Large intestine (tissue), 3 donors: ENCODE data around the gene SMAGP. TPM values are rescaled to one million over a fixed set of nuclear protein-coding genes. Genes with fewer than 3 reads are reported as not detected.
A peak's percentile ranks its signal among the peaks of the same experiment; 100 is the strongest.
"Not testable (repeated sequence)": the region's sequence is repeated elsewhere in the genome, so short reads cannot be mapped to it uniquely, and the experiment has no call there.

Experiments
- DNase-seq, 2 donors: peaks; one replicate each; pipeline versions ENCODE4 v3.0.0 to v3.0.0-alpha.2; 2013
- H3K27ac ChIP-seq: one replicate; pipeline ENCODE4 v1.5.1; 2013; ENCODE audit warnings: low read length
- H3K27me3 ChIP-seq: 2 replicates; pipeline ENCODE4 v1.6.1; 2013; ENCODE audit warnings: low read length; ENCODE audit not compliant: control insufficient read depth, insufficient read depth
- H3K36me3 ChIP-seq: 2 replicates; pipeline ENCODE4 v1.6.1; 2013; ENCODE audit warnings: low read length; ENCODE audit not compliant: control insufficient read depth, insufficient read depth
- H3K4me1 ChIP-seq: one replicate; pipeline ENCODE4 v1.6.1; 2013; ENCODE audit warnings: low read length; ENCODE audit not compliant: control insufficient read depth, insufficient read depth
- H3K4me3 ChIP-seq: one replicate; pipeline ENCODE4 v1.5.1; 2013; ENCODE audit warnings: low read length
- H3K9me3 ChIP-seq: one replicate; pipeline ENCODE4 v1.6.1; 2013; ENCODE audit warnings: mild to moderate bottlenecking, low read depth, low read length, moderate library complexity; ENCODE audit not compliant: control insufficient read depth
- WGBS: methylation state at CpG from one replicate; pipeline ENCODE4 v1.1.5; 2013; ENCODE audit warnings: low lambda C conversion rate; ENCODE audit not compliant: insufficient coverage; 5-methylcytosine and 5-hydroxymethylcytosine counted together
- polyA plus RNA-seq: library from polyadenylated mRNA; unstranded; fragments of 120-200 nt; gene quantifications from one replicate; pipeline ENCODE4 v1.2.1, GENCODE V29; 2013

The SMAGP gene
- polyA plus RNA-seq, 1 donor, result 25.3 TPM

DNA sequence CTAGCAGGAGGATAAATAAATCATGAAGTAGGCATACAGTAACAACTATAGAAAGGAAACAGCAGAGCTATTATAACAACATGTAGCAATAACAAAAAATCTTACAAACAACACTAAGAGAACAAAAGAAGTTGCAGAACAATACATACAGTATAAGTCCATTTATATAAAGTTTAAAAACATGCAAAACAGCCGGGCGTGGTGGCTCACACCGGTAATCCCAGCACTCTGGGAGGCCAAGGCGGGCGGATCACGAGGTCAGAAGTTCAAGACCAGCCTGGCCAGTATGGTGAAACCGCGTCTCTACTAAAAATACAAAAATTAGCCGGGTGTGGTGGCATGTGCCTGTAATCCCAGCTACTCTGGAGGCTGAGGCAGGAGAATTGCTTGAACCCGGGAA, 23.9 kb upstream of the SMAGP start:
- not testable (repeated sequence) for H3K27me3 ChIP-seq, H3K9me3 ChIP-seq, DNase-seq, H3K4me3 ChIP-seq, H3K4me1 ChIP-seq, H3K36me3 ChIP-seq, H3K27ac ChIP-seq
- WGBS, result no CpG with 5 or more reads among the region's 10 CpGs

DNA sequence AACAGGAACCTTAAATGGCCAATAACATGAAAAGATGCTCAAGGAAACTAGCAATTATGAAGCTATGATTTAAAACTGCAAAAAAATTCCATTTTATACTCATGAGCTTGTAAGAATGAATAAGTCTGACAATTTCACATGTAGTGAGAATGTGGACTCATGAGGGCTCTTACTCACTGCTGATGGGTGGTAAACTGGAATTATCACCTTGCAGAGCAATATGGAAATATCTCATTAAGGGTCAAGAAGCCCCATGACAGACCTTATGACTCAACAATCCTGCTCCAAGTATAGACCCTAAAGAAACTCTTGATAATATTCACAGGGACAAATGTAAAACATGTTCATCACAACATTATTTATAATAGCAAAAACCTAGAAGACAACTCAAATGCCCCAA, 23.5 kb upstream of the SMAGP start:
- Histone ChIP-seq H3K27ac (no peak overlapping the region), H3K4me1 (no peaks in the 10 kb centered on the region), H3K4me3 (no peak overlapping the region), H3K36me3 (no peaks in the 10 kb centered on the region), H3K9me3 (no peaks in the 10 kb centered on the region), H3K27me3 (no peaks in the 10 kb centered on the region)
- DNase-seq, result no peak

DNA sequence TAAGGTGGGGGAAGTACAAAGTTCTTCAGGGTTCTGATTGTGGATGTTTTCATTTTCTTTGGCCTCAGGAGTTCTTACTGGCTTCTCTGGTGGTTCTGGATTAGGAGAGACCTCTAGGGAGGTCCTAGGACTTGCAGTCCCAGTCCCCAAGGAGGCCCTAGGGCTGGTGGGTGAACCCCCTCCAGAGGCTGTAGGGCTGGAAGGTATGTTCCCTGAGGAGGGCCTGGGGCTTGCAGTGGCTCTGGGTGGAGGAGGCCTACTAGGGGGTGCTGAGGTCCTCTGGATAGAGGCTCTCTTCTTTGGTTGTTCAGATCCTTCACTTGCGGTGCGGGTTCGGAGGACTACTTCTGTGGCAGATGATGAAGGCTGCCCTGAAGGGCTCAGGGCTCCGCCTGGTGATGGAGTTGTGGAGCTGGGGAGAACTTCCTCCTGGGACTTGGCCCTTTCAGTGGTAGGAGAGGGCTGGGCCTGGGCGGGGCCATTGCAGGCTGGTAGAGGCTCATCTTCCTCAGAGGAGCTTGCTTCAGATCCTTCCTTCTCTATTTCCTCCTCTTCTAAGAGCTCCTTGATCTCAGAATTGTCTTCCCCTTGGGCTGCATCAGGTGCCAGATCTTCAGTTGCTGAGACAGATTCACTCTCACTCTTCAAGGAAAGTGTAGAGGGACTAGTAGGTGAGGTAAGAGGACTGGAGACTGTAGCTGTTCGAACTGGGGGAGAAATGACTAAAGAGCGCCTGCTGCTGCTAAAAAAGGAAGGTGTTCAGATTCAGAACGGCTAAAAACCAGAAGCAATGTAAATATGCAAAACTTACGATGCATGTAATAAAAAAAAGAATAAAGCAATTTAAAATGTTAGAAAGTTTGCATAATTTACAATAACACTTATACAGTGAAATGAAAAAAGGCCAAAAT, 21.6 kb upstream of the SMAGP start:
- not testable (repeated sequence) for H3K27ac ChIP-seq, H3K4me3 ChIP-seq, H3K27me3 ChIP-seq, H3K36me3 ChIP-seq, H3K4me1 ChIP-seq, H3K9me3 ChIP-seq
- 86% methylated on average over 4 of the region's 9 CpGs for WGBS
- DNase-seq, result peak in 1 of 2 donors; percentile 19

GRCh38 chr12:51285843-51286242, 15.6 kb upstream of the SMAGP start:
- no peak overlapping the region for H3K27ac ChIP-seq
- no peak overlapping the region for H3K4me3 ChIP-seq
- no CpG with 5 or more reads among the region's 1 CpG for WGBS
- H3K4me1 ChIP-seq, result no peaks in the 10 kb centered on the region
- no peaks in the 10 kb centered on the region for H3K9me3 ChIP-seq
- no peak for DNase-seq
- no peaks in the 10 kb centered on the region for H3K36me3 ChIP-seq
- no peaks in the 10 kb centered on the region for H3K27me3 ChIP-seq

DNA sequence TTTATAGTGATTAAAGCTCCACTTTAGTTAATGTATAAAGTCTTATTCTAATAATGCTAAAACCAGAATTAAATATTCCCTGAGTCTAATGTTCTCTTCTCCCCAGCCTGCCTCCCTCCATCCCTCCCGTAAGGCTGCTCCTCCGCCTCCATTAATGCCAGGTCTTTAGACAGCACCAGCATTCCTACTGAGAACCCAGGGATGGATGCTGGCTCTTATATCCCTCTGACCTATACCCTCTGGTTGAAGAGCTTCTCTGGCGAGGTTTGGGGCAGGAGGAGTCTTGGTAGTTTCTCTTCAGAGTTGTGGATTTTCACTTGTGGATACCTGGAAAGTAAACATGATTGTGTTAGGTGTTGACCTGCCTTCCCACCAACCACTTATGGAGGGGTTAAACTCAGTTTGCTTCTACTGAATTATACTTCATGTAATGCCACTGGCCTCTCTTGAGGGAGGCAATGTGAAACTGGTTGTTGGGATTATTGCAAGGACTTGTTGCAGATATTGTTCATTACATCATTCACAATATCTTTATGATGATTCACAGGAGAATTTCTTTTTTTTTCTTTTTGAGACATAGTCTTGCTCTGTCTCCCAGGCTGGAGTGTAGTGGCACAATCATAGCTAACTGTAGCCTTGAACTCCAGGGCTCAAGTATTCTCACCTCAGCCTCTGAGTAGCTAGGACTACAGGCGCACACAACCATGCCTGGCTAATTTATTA, 11.1 kb upstream of the SMAGP start:
- DNase-seq, result no peak
- Histone ChIP-seq H3K36me3 (no peaks in the 10 kb centered on the region), H3K4me3 (no peak overlapping the region), H3K9me3 (no peaks in the 10 kb centered on the region), H3K4me1 (no peaks in the 10 kb centered on the region), H3K27ac (no peak overlapping the region), H3K27me3 (no peaks in the 10 kb centered on the region)
- no CpG with 5 or more reads among the region's 4 CpGs for WGBS

DNA sequence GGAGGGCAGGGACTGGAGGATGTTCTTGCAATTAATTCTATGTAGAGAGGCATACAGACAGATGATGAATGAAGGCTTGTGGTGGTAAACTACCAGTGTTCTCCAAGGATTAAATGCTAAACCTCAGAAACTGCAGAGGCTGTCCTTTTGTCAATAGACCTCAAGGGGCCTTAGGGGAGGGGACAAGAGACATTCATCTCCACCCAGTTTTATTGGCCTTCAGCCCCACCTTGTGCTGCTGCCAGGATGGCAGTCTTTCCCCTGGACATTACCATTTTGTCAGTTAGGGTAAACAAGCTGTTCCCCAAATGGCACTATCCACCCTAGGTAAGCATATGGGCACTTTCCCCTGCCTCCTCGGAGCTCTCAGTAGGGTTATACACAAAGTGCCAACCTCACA, 4.9 kb upstream of the SMAGP start:
- no CpG with 5 or more reads among the region's 1 CpG for WGBS
- H3K4me1 ChIP-seq, result peaks cover 14% of the 10 kb centered on the region
- no peak overlapping the region for H3K4me3 ChIP-seq
- no peaks in the 10 kb centered on the region for H3K27me3 ChIP-seq
- H3K9me3 ChIP-seq, result no peaks in the 10 kb centered on the region
- H3K36me3 ChIP-seq, result no peaks in the 10 kb centered on the region
- H3K27ac ChIP-seq, result no peak overlapping the region
- DNase-seq, result peak; percentile 19 to 57

DNA sequence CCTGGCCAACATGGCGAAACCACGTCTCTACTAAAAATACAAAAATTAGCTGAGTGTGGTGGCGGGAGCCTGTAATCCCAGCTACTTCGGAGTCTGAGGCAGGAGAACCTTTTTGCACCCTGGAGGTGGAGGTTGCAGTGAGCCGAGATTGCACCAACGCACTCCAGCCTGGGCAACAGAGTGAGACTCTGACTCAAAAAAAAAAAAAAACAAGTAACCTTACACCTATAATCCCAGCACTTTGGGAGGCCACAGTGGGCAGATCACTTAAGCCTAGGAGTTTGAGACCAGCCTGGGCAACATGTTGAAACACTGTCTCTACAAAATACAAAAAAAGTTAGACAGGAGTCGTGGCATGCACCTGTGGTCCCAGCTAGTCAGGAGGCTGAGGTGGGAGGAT, 2.6 kb upstream of the SMAGP start:
- not testable (repeated sequence) for H3K4me3 ChIP-seq, H3K27ac ChIP-seq, H3K36me3 ChIP-seq, H3K9me3 ChIP-seq, DNase-seq, H3K27me3 ChIP-seq
- no CpG with 5 or more reads among the region's 7 CpGs for WGBS
- peaks cover 14% of the 10 kb centered on the region for H3K4me1 ChIP-seq

GRCh38 chr12:51270951-51271518, 820 bp upstream of the SMAGP start:
- peaks cover 2% of the 10 kb centered on the region for H3K27me3 ChIP-seq

DNA sequence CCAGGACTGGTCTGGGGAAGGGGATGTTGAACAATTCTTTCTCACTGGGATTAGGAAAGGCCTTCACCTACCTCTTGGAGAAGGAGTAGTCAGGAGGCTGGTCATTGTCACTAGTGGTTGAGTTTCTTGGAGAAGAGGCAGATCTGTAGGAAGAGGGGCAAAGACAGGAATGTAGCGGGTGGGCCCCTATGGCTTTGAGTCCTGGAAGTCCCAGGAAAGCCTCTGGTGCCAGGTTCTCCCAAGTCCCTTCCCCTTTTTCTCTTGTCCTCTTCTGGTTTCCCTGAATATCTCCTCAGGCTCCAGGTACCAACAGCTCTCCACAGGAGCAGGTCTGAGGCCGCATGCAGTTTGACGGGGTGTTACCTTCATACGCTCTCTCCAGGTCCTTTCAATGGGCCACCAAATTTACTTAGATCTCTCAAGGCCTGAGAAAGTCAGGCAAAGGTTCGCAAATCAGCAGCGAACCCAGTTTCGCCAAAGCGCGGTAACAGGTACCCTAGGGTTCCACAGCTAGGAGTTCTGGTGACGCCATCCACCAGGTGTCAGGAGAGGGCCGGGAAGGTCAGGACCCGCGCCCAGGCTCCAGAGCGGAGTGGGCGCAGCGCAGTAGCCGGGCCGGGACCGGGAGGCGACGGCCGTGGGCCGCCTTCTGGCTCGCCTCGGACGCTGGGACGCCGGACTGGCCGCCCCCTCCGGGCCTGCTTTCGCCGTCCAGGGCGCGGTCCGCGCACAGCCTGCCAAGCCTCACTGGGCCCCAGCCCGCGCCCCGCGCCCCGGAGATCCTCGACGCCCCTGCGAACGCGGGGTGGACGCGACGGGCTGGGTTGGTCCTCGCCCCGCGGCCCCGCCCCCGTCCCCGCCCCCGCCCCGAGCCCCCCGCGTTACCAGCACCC, 795 bp downstream of the SMAGP start:
- peak; percentile 53 to 82 for DNase-seq
- H3K4me3 ChIP-seq, result peak overlapping the region; percentile 70
- peaks cover 2% of the 10 kb centered on the region for H3K27me3 ChIP-seq
- H3K9me3 ChIP-seq, result no peaks in the 10 kb centered on the region
- H3K27ac ChIP-seq, result peak overlapping the region; percentile 74
- no CpG with 5 or more reads among the region's 59 CpGs for WGBS
- H3K36me3 ChIP-seq, result no peaks in the 10 kb centered on the region
- H3K4me1 ChIP-seq, result peaks cover 7% of the 10 kb centered on the region

More at GRCh38 chr12:51270951-51271518, 820 bp upstream of the SMAGP start:
- Histone ChIP-seq H3K36me3 (no peaks in the 10 kb centered on the region), H3K9me3 (no peaks in the 10 kb centered on the region), H3K4me1 (peaks cover 14% of the 10 kb centered on the region), H3K4me3 (peak overlapping the region; percentile 70), H3K27ac (peak overlapping the region; percentile 97)
- DNase-seq, result peak in 1 of 2 donors; percentile 16
- 100% methylated on average over 2 of the region's 9 CpGs for WGBS

GRCh38 chr12:51265024-51265423, 5.2 kb downstream of the SMAGP start:
- Histone ChIP-seq H3K4me3 (no peak overlapping the region), H3K4me1 (no peaks in the 10 kb centered on the region), H3K27me3 (peaks cover 2% of the 10 kb centered on the region), H3K27ac (no peak overlapping the region), H3K36me3 (no peaks in the 10 kb centered on the region), H3K9me3 (no peaks in the 10 kb centered on the region)
- DNase-seq, result no peak
